Measurements from ENCODE around the gene TCL1B. TPM values are rescaled to one million over a fixed set of nuclear protein-coding genes. Genes with fewer than 3 reads are reported as not detected.

Gene TCL1B
- total and polyA plus RNA-seq, 2 donors (not counting 3 experiments of a cell fraction or from before 2014, with no cell fraction given), result not detected

- no TSS peak for BruUV-seq (replicated peaks)
- H3K36me3 ChIP-seq (ENCODE audit: control insufficient read depth in 2 of 2, extremely low read depth in 1 of 2, insufficient read depth in 2 of 2, low read length in 2 of 2), result no peaks in the 10 kb centered on the region
- H3K9ac ChIP-seq (replicated peaks; ENCODE audit: extremely low read depth, insufficient read depth, low read length), result no peak overlapping the region
- FAIRE-seq (no peak), DNase-seq (ENCODE audit: low read depth, low spot score) (no peak)
- peaks cover 11% of the 10 kb centered on the region for H3K4me1 ChIP-seq (ENCODE audit: control insufficient read depth, extremely low read depth, insufficient read depth, low read length)
- no peak overlapping the region for H3K4me3 ChIP-seq (replicated peaks in 1 of 3; ENCODE audit: insufficient read depth in 1 of 3, low read depth in 1 of 3, low read length in 3 of 3)
- H3K79me2 ChIP-seq (ENCODE audit: control insufficient read depth, insufficient read depth, low read length), result no peaks in the 10 kb centered on the region
- POLR2A ChIA-PET, result no interaction called here
- intact Hi-C loops (cut with micrococcal nuclease), result no loop called here
- H4K20me1 ChIP-seq (replicated peaks; ENCODE audit: control insufficient read depth, extremely low read depth, insufficient read depth, low read length), result no peaks in the 10 kb centered on the region
- dilution Hi-C loops (cut with MboI; ENCODE audit: extremely low pct_ligation_motif_present, low sequenced_read_pairs), result no loop called here
- no peaks in the 10 kb centered on the region for H3K9me1 ChIP-seq (replicated peaks; ENCODE audit: control insufficient read depth, extremely low read depth, insufficient read depth, low read length)
- TF ChIP-seq FOS (IDR thresholded peaks at IDR 0.05; ENCODE audit: borderline replicate concordance, insufficient read depth, low read length), result no peak
- TF ChIP-seq JUN (IDR thresholded peaks at IDR 0.05; ENCODE audit: borderline replicate concordance, insufficient read depth, insufficient read length, low read depth), result no peak
- TF ChIP-seq MYC (IDR thresholded peaks at IDR 0.05; ENCODE audit: low read depth, low read length), result no peak
- no peak for TF ChIP-seq GATA2 (IDR thresholded peaks at IDR 0.05; ENCODE audit: insufficient read depth, insufficient read length, low read depth, low read length)
- TF ChIP-seq, protein P1, sequence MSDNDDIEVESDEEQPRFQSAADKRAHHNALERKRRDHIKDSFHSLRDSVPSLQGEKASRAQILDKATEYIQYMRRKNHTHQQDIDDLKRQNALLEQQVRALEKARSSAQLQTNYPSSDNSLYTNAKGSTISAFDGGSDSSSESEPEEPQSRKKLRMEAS (IDR thresholded peaks at IDR 0.05; ENCODE audit: insufficient read depth, insufficient read length), result no peak
- no peak for TF ChIP-seq POLR2AphosphoS5 (IDR thresholded peaks at IDR 0.05; ENCODE audit: insufficient read depth, low read depth, low read length)
- no peak overlapping the region for H3K27ac ChIP-seq (ENCODE audit: insufficient read depth, low read depth, low read length)
- H3K27me3 ChIP-seq (ENCODE audit: control insufficient read depth in 2 of 2, insufficient read depth in 2 of 2, low read length in 2 of 2), result no peaks in the 10 kb centered on the region
- no peaks in the 10 kb centered on the region for H3K9me3 ChIP-seq (replicated peaks; ENCODE audit: control insufficient read depth, insufficient read depth, low read length)
- H3K4me2 ChIP-seq (ENCODE audit: insufficient read depth, low read length), result no peak overlapping the region
- CTCF ChIA-PET, result no interaction called here
- no peak overlapping the region for H2AFZ ChIP-seq (ENCODE audit: low read depth, low read length)
Observed at GRCh38 chr14:95707327-95707726, 21.1 kb downstream of the TCL1B start.

DNA sequence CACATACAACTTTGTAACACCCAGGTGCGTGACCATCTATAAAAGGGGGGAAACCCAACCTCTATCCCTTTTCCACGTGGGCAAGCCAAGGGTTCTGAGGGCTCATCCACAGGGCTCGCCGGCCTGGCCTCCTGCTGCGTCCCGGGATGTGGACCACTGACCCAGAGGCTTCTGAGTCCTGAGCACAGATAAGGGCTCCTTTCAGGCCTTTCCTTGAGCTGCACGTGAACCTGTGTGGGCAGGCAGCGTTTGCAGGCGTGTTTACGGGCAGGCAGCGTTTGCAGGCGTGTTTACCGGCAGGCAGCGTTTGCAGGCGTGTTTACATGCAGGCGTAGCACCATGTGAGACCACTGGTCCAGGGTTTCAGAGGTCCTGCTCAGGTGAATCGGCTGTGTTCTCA is 23.9 kb downstream of the TCL1B start:
- TF ChIP-seq, protein P2, sequence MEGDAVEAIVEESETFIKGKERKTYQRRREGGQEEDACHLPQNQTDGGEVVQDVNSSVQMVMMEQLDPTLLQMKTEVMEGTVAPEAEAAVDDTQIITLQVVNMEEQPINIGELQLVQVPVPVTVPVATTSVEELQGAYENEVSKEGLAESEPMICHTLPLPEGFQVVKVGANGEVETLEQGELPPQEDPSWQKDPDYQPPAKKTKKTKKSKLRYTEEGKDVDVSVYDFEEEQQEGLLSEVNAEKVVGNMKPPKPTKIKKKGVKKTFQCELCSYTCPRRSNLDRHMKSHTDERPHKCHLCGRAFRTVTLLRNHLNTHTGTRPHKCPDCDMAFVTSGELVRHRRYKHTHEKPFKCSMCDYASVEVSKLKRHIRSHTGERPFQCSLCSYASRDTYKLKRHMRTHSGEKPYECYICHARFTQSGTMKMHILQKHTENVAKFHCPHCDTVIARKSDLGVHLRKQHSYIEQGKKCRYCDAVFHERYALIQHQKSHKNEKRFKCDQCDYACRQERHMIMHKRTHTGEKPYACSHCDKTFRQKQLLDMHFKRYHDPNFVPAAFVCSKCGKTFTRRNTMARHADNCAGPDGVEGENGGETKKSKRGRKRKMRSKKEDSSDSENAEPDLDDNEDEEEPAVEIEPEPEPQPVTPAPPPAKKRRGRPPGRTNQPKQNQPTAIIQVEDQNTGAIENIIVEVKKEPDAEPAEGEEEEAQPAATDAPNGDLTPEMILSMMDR (IDR thresholded peaks at IDR 0.05; ENCODE audit: extremely low read depth in 1 of 2, insufficient read depth in 1 of 2, low read depth in 1 of 2, low read length in 2 of 2), result no peak
- TF ChIP-seq EZH2 (IDR thresholded peaks at IDR 0.05; ENCODE audit: borderline replicate concordance, low read depth, low read length, severe bottlenecking) (no peak), FOS (IDR thresholded peaks at IDR 0.05; ENCODE audit: borderline replicate concordance, insufficient read depth, low read length) (no peak), POLR2A (IDR thresholded peaks at IDR 0.05; ENCODE audit: low read depth, low read length) (no peak), MYC (IDR thresholded peaks at IDR 0.05; ENCODE audit: low read depth, low read length) (no peak), JUN (IDR thresholded peaks at IDR 0.05; ENCODE audit: borderline replicate concordance, insufficient read depth, insufficient read length, low read depth) (no peak), GATA2 (IDR thresholded peaks at IDR 0.05; ENCODE audit: insufficient read depth, insufficient read length, low read depth, low read length) (no peak), POLR2AphosphoS5 (IDR thresholded peaks at IDR 0.05; ENCODE audit: insufficient read depth, low read depth, low read length) (no peak)
- TF ChIP-seq, protein P1 (IDR thresholded peaks at IDR 0.05; ENCODE audit: insufficient read depth, insufficient read length), result no peak
- ChIA-PET POLR2A (no interaction called here), CTCF (no interaction called here)
- H3K9ac ChIP-seq (replicated peaks; ENCODE audit: extremely low read depth, insufficient read depth, low read length), result no peak overlapping the region
- no peaks in the 10 kb centered on the region for H4K20me1 ChIP-seq (replicated peaks; ENCODE audit: control insufficient read depth, extremely low read depth, insufficient read depth, low read length)
- H3K9me1 ChIP-seq (replicated peaks; ENCODE audit: control insufficient read depth, extremely low read depth, insufficient read depth, low read length), result no peaks in the 10 kb centered on the region
- no peaks in the 10 kb centered on the region for H3K4me1 ChIP-seq (ENCODE audit: control insufficient read depth, extremely low read depth, insufficient read depth, low read length)
- H2AFZ ChIP-seq (ENCODE audit: low read depth, low read length), result no peak overlapping the region
- FAIRE-seq (no peak), DNase-seq (ENCODE audit: low read depth, low spot score) (no peak)
- H3K4me2 ChIP-seq (ENCODE audit: insufficient read depth, low read length), result no peak overlapping the region
- H3K79me2 ChIP-seq (ENCODE audit: control insufficient read depth, insufficient read depth, low read length), result no peaks in the 10 kb centered on the region
- dilution Hi-C loops (cut with MboI; ENCODE audit: extremely low pct_ligation_motif_present, low sequenced_read_pairs) (no loop called here), intact Hi-C loops (cut with micrococcal nuclease) (no loop called here)
- no peaks in the 10 kb centered on the region for H3K36me3 ChIP-seq (ENCODE audit: control insufficient read depth in 2 of 2, extremely low read depth in 1 of 2, insufficient read depth in 2 of 2, low read length in 2 of 2)
- H3K9me3 ChIP-seq (replicated peaks; ENCODE audit: control insufficient read depth, insufficient read depth, low read length), result no peaks in the 10 kb centered on the region
- no TSS peak for BruUV-seq (replicated peaks)
- no peak overlapping the region for H3K27ac ChIP-seq (ENCODE audit: insufficient read depth, low read depth, low read length)
- no peaks in the 10 kb centered on the region for H3K27me3 ChIP-seq (ENCODE audit: control insufficient read depth in 2 of 2, insufficient read depth in 2 of 2, low read length in 2 of 2)
- no peak overlapping the region for H3K4me3 ChIP-seq (replicated peaks in 1 of 3; ENCODE audit: insufficient read depth in 1 of 3, low read depth in 1 of 3, low read length in 3 of 3)

Measured in endothelial cell of umbilical vein (primary cell).